OCI-LY7 (cell line): ENCODE results near the gene FKBP6. TPM values are rescaled to one million over a fixed set of nuclear protein-coding genes. Genes with fewer than 3 reads are reported as not detected.

Experiments
- BruUV-seq: library from RNA; stranded (reverse); fragments of 400-500 nt; replicated peaks from 2 replicates; lab custom pipeline; 2021; lab: Mats Ljungman, UMichigan
- CTCF ChIA-PET: fragments of 300-600 bp; sonication (Branson Sonifier 250); formaldehyde crosslinking; loops from one replicate; lab custom pipeline; 2022; ENCODE audit warnings: antibody characterized with exemption; ENCODE audit not compliant: unreplicated experiment; lab: Charles Lee
- POLR2A ChIA-PET: fragments of 300-600 bp; sonication (Branson Sonifier 250); formaldehyde crosslinking; loops from one replicate; lab custom pipeline; 2022; ENCODE audit warnings: antibody characterized with exemption; lab: Charles Lee
- DNase-seq: peaks from one replicate; pipeline ENCODE4 v3.0.0-alpha.2; 2015; ENCODE audit warnings: low spot score
- H2AFZ ChIP-seq: fragments of 200-600 bp; sonication (generic), shearing (Covaris generic); 2 replicates; pipeline ENCODE4 v1.6.1; 2014; ENCODE audit warnings: mild to moderate bottlenecking, antibody characterized with exemption, low read length, moderate library complexity
- H3K27ac ChIP-seq: fragments of 200-600 bp; sonication (generic); 2 replicates; pipeline ENCODE4 v1.5.1; 2014; ENCODE audit warnings: mixed run types, low read depth, mild to moderate bottlenecking, moderate library complexity, low read length, inconsistent platforms; ENCODE audit not compliant: poor library complexity, severe bottlenecking
- H3K36me3 ChIP-seq: fragments of 200-600 bp; sonication (generic); 2 replicates; pipeline ENCODE4 v1.6.1; 2014; ENCODE audit warnings: mild to moderate bottlenecking, antibody characterized with exemption, low read length, moderate library complexity, mixed read lengths; ENCODE audit not compliant: insufficient read depth
- H3K4me1 ChIP-seq: fragments of 200-600 bp; sonication (generic); 2 replicates; pipeline ENCODE4 v1.5.1; 2014; ENCODE audit warnings: mild to moderate bottlenecking, low read length; ENCODE audit not compliant: insufficient read depth, poor library complexity, severe bottlenecking
- H3K4me2 ChIP-seq: fragments of 200-600 bp; sonication (generic); 2 replicates; pipeline ENCODE4 v1.6.1; 2014; ENCODE audit warnings: mild to moderate bottlenecking, low read length
- H3K4me3 ChIP-seq: fragments of 200-600 bp; sonication (generic); 2 replicates; pipeline ENCODE4 v1.5.1; 2014; ENCODE audit warnings: mild to moderate bottlenecking, low read depth, low read length; ENCODE audit not compliant: poor library complexity, severe bottlenecking
- H3K79me2 ChIP-seq: fragments of 200-600 bp; sonication (generic); 2 replicates; pipeline ENCODE4 v1.6.1; 2016; ENCODE audit warnings: low read depth, mild to moderate bottlenecking, low read length, moderate library complexity, mixed read lengths; ENCODE audit not compliant: insufficient read depth
- H3K9me2 ChIP-seq: fragments of 200-600 bp; sonication (generic); 2 replicates; pipeline ENCODE4 v1.6.1; 2016; ENCODE audit warnings: mild to moderate bottlenecking, low read length, mixed read lengths; ENCODE audit not compliant: insufficient read depth
- H3K9me3 ChIP-seq: fragments of 200-600 bp; sonication (generic); 2 replicates; pipeline ENCODE4 v1.6.1; 2014; ENCODE audit warnings: mild to moderate bottlenecking, mixed run types, low read length, mixed read lengths
- H4K20me1 ChIP-seq: fragments of 200-600 bp; sonication (generic); 2 replicates; pipeline ENCODE4 v1.6.1; 2014; ENCODE audit warnings: mild to moderate bottlenecking, antibody characterized with exemption, low read length, moderate library complexity, mixed read lengths; ENCODE audit not compliant: insufficient read depth
- CTCF ChIP-seq: fragments of 200-600 bp; sonication (generic); conservative IDR thresholded peaks from 2 replicates; pipeline ENCODE4 v1.5.1; 2014; ENCODE audit warnings: mild to moderate bottlenecking, antibody characterized with exemption, low read length, moderate library complexity, mixed read lengths
- EZH2phosphoT487 ChIP-seq: fragments of 200-600 bp; sonication (generic); IDR thresholded peaks from 2 replicates; pipeline ENCODE4 v1.6.1; 2018; ENCODE audit warnings: low read depth, borderline replicate concordance, mild to moderate bottlenecking, mixed run types, antibody characterized with exemption, low read length, moderate library complexity, mixed read lengths
- intact Hi-C: fragments of 100-400 bp; cut with micrococcal nuclease; formaldehyde crosslinking; loops from one replicate; pipeline ENCODE4 v1.10.0; 2022; ENCODE audit not compliant: unreplicated experiment
- total RNA-seq, 2 experiments: library from RNA; depleted of rRNA in 1 of 2; stranded (reverse); fragments of >200 nt in 1 of 2; shearing (Covaris generic) in 1 of 2; gene quantifications; 2 replicates each; pipeline ENCODE4 v1.2.3, GENCODE V29; 2014 to 2022

FKBP6 gene
- total RNA-seq, 2 experiments from 2014 or later, result not detected

GRCh38 chr7:73366990-73367389, 39.0 kb downstream of the FKBP6 start:
- H3K4me1 ChIP-seq, result no peaks in the 10 kb centered on the region
- H3K4me3 ChIP-seq, result no peak overlapping the region
- H3K79me2 ChIP-seq, result no peaks in the 10 kb centered on the region
- intact Hi-C loops, result no loop called here
- ChIA-PET POLR2A (interaction anchor here (0.6 kb wide), 1 partner anchor 19 kb away, joined by 3 read pairs; no protein-coding TSS in a partner anchor), CTCF (no interaction called here)
- H3K4me2 ChIP-seq, result no peak overlapping the region
- H3K27ac ChIP-seq, result no peak overlapping the region
- no peaks in the 10 kb centered on the region for H3K9me3 ChIP-seq
- H2AFZ ChIP-seq, result no peak overlapping the region
- no peaks in the 10 kb centered on the region for H3K9me2 ChIP-seq
- no peak for DNase-seq
- no TSS peak for BruUV-seq
- TF ChIP-seq EZH2phosphoT487 (no peak), CTCF (no peak)
- no peaks in the 10 kb centered on the region for H3K36me3 ChIP-seq
- no peaks in the 10 kb centered on the region for H4K20me1 ChIP-seq

DNA sequence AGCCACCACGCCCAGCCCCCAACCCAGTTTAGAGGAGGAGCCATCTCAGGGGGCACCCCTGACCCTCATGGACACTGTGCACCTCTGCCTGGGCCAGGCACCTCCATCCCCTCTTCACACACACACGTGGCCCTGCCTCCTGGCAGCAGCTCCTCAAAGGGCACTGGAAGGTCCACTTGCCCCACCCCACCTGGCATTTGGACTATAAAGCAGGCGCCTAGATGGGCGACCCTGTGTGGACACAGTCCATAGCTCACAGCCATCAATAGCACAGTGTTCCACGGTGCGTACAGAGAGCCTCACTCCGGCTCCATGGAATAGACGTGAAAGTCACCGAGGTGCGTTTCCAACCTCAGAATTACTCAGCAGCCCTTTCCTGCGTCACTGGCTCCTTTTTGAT, 41.0 kb downstream of the FKBP6 start:
- H3K4me2 ChIP-seq, result no peak overlapping the region
- no TSS peak for BruUV-seq

More for the DNA sequence above, 41.0 kb downstream of the FKBP6 start:
- Histone ChIP-seq H3K9me2 (no peaks in the 10 kb centered on the region), H3K36me3 (no peaks in the 10 kb centered on the region), H3K4me3 (no peak overlapping the region), H4K20me1 (no peaks in the 10 kb centered on the region), H3K4me1 (no peaks in the 10 kb centered on the region), H3K9me3 (no peaks in the 10 kb centered on the region), H3K79me2 (no peaks in the 10 kb centered on the region), H3K27ac (no peak overlapping the region), H2AFZ (no peak overlapping the region)
- intact Hi-C loops, result no loop called here
- DNase-seq, result no peak
- ChIA-PET CTCF (no interaction called here), POLR2A (no interaction called here)
- TF ChIP-seq EZH2phosphoT487 (no peak), CTCF (no peak)
